Measurements from ENCODE around the gene CASD1.

The CASD1 gene

DNA sequence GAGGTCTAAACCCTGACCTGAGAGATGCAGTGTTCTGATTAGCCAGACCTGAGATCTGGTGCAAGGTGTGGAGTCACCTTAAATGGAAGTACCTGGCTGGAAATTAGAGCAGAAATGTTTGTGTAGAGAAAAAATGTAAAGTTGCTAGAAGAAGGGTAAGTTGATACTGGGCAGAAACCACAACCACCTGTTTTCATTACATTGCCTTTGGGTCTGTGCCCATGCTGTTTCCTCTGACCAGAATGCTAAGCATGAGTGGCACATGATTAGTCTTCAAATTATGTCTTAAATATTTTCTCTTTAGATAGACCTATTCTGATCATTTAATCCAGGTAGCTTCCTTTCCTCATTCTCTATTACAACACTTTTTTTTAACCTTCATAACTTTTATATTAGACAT, 69.0 kb downstream of the CASD1 start:
- Histone ChIP-seq H3K79me2 (ENCODE audit: control insufficient read depth, low read length) (no peaks in the 10 kb centered on the region), H3K4me1 (ENCODE audit: control insufficient read depth, low read length) (peaks cover 6% of the 10 kb centered on the region), H3K9me3 (ENCODE audit: control insufficient read depth, insufficient read depth, low read length) (peaks cover 9% of the 10 kb centered on the region), H3K36me3 (ENCODE audit: control insufficient read depth, low read length) (no peaks in the 10 kb centered on the region), H3K27me3 (ENCODE audit: control insufficient read depth, low read length) (no peaks in the 10 kb centered on the region), H3K4me2 (ENCODE audit: low read length) (no peak overlapping the region), H4K20me1 (ENCODE audit: control insufficient read depth, insufficient read depth, low read depth, low read length) (no peaks in the 10 kb centered on the region), H3K27ac (ENCODE audit: low read depth, low read length) (no peak overlapping the region), H3K4me3 (ENCODE audit: low read length) (no peak overlapping the region), H3K9me2 (replicated peaks; ENCODE audit: control insufficient read depth, low read length) (no peaks in the 10 kb centered on the region), H3F3A (ENCODE audit: control insufficient read depth, insufficient read depth) (no peaks in the 10 kb centered on the region)
- no peak for TF ChIP-seq CTCF (IDR thresholded peaks at IDR 0.05; ENCODE audit: low read depth, low read length, poor library complexity, severe bottlenecking)
- no peak for TF ChIP-seq EZH2phosphoT487 (IDR thresholded peaks at IDR 0.05; ENCODE audit: borderline replicate concordance, low read length)

DNA sequence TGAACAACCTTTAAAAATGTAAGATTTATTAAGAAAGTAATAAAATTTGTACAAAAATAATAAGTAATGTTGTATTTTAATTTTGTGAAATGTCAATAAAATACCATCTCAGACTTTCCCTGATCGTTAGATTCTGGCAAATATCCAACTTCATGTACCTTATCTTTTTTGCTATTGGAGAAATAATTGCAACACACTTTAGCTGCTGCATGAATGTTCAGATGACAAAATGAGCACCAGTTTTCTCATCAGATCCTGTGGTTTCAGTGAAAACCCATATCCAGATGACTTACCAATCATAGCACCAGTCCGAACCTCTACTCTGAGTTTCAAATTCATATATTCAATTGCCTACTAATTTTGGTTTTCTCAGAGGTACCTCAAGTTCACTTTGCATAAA, 69.9 kb downstream of the CASD1 start:
- Histone ChIP-seq H3K4me3 (ENCODE audit: low read length) (no peak overlapping the region), H3K36me3 (ENCODE audit: control insufficient read depth, low read length) (no peaks in the 10 kb centered on the region), H3K9me2 (replicated peaks; ENCODE audit: control insufficient read depth, low read length) (no peaks in the 10 kb centered on the region), H3F3A (ENCODE audit: control insufficient read depth, insufficient read depth) (no peaks in the 10 kb centered on the region), H3K4me1 (ENCODE audit: control insufficient read depth, low read length) (peaks cover 6% of the 10 kb centered on the region), H3K27ac (ENCODE audit: low read depth, low read length) (no peak overlapping the region), H4K20me1 (ENCODE audit: control insufficient read depth, insufficient read depth, low read depth, low read length) (no peaks in the 10 kb centered on the region), H3K9me3 (ENCODE audit: control insufficient read depth, insufficient read depth, low read length) (peaks cover 9% of the 10 kb centered on the region), H3K79me2 (ENCODE audit: control insufficient read depth, low read length) (no peaks in the 10 kb centered on the region), H3K4me2 (ENCODE audit: low read length) (no peak overlapping the region), H3K27me3 (ENCODE audit: control insufficient read depth, low read length) (no peaks in the 10 kb centered on the region)
- TF ChIP-seq EZH2phosphoT487 (IDR thresholded peaks at IDR 0.05; ENCODE audit: borderline replicate concordance, low read length) (no peak), CTCF (IDR thresholded peaks at IDR 0.05; ENCODE audit: low read depth, low read length, poor library complexity, severe bottlenecking) (no peak)

GRCh38 chr7:94580601-94581000, 71.0 kb downstream of the CASD1 start:
- Histone ChIP-seq H3K27me3 (ENCODE audit: control insufficient read depth, low read length) (no peaks in the 10 kb centered on the region), H3K79me2 (ENCODE audit: control insufficient read depth, low read length) (no peaks in the 10 kb centered on the region), H3K9me2 (replicated peaks; ENCODE audit: control insufficient read depth, low read length) (no peaks in the 10 kb centered on the region), H3K4me2 (ENCODE audit: low read length) (no peak overlapping the region), H4K20me1 (ENCODE audit: control insufficient read depth, insufficient read depth, low read depth, low read length) (no peaks in the 10 kb centered on the region), H3F3A (ENCODE audit: control insufficient read depth, insufficient read depth) (no peaks in the 10 kb centered on the region), H3K27ac (ENCODE audit: low read depth, low read length) (no peak overlapping the region), H3K36me3 (ENCODE audit: control insufficient read depth, low read length) (no peaks in the 10 kb centered on the region; the same call in 1 of the 2 replicates), H3K4me3 (ENCODE audit: low read length) (no peak overlapping the region), H3K4me1 (ENCODE audit: control insufficient read depth, low read length) (peaks cover 6% of the 10 kb centered on the region), H3K9me3 (ENCODE audit: control insufficient read depth, insufficient read depth, low read length) (peaks cover 4% of the 10 kb centered on the region; the same call in 1 of the 2 replicates)
- TF ChIP-seq EZH2phosphoT487 (IDR thresholded peaks at IDR 0.05; ENCODE audit: borderline replicate concordance, low read length) (no peak), CTCF (IDR thresholded peaks at IDR 0.05; ENCODE audit: low read depth, low read length, poor library complexity, severe bottlenecking) (no peak)
